T47D (cell line): ENCODE data around the gene KLF13.
A peak's percentile ranks its signal among the peaks of the same experiment; 100 is the strongest.

Source experiments
- DNase-seq, 2 experiments: peaks; one replicate each; pipeline versions ENCODE4 v3.0.0 to v3.0.0-alpha.2; 2011 to 2012; ENCODE audit warnings: low read depth in 1 of 2, low spot score in 1 of 2
- JUND ChIP-seq: IDR thresholded peaks from 2 replicates; pipeline ENCODE4 v1.6.1; 2012; ENCODE audit warnings: low read depth
- in situ Hi-C: cut with HindIII; loops from 2 replicates; pipeline ENCODE4 v1.10.0; 2016; ENCODE audit warnings: low sequenced_read_pairs, low pct_unique_long_range_greater_than_20kb

The KLF13 gene

DNA sequence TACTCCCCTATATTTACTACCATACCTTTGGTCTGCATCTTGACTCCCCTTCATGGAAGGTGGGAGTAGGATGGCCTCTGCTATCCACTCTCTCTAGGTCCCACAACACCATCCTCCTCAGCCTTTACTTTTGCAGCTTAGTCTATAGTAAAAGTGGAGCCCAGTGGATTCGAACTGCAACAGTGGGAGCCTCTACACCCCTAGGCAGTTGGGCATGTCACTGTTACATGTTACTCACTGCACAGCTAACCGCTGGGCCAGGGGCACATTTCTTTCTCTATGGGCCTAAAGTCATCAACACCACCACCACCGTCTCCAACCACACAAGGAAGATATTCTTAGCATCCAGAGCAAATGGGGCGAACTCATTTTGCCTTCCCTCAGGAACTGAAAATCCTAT lies 62.9 kb downstream of the KLF13 start:
- DNase-seq = no peak
- in situ Hi-C loops = no loop called here
- TF ChIP-seq JUND = no peak

DNA sequence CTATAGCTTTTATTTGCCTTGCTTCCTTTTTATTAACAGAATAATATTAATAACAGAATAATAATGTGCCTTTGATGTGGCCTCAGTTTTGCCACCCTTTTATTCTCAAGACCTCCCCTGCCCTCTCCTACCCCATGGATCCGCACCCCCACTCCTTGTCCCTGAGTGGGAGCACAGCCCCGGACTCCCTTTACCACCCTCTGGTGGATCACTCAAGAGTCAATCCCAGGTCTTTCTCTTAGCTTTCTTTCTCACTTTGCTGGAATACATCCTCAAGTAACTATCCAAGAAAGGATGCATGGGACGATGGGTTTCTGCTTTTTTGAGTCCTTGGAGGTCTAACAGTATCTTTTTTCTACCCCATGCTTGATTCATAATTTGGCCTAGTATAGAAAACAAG lies 63.4 kb downstream of the KLF13 start:
- no peak for DNase-seq
- no peak for TF ChIP-seq JUND
- in situ Hi-C loops = no loop called here

DNA sequence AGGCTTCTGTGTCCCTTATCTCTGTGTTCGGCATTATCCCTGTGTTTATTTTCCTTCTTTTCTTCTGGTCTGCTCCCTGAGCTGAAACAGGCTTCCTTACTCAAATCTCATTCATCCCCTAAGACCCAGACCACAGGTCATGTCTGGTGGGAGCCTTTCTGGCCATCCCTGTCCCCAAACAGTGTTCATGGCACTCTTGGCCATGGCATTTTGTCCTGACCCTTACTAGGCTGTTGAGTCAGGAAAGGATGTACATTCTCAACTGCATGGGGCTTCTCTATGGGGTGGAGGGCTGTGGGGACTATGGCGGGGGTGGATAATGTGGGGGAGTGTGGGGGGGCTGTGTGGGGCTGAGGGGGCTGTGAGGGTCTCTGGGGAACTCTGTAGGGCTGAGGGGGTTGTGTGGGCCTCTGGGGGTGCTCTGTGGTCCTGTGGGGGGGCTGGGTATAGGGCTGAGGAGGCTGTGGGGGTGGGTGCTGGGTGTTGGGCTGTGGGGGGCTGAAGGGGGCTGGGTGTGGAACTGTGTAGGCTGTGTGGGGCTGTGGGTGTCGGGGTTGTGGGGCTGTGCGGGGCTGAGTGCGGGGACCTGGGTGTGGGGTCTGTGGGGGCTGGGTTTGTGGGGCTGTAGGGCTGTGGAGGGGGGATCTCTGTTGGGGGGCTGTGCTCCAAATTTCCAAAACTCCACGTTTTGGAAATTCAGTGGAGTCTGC lies 64.3 kb downstream of the KLF13 start:
- no peak for TF ChIP-seq JUND
- no peak for DNase-seq
- in situ Hi-C loops = no loop called here

DNA sequence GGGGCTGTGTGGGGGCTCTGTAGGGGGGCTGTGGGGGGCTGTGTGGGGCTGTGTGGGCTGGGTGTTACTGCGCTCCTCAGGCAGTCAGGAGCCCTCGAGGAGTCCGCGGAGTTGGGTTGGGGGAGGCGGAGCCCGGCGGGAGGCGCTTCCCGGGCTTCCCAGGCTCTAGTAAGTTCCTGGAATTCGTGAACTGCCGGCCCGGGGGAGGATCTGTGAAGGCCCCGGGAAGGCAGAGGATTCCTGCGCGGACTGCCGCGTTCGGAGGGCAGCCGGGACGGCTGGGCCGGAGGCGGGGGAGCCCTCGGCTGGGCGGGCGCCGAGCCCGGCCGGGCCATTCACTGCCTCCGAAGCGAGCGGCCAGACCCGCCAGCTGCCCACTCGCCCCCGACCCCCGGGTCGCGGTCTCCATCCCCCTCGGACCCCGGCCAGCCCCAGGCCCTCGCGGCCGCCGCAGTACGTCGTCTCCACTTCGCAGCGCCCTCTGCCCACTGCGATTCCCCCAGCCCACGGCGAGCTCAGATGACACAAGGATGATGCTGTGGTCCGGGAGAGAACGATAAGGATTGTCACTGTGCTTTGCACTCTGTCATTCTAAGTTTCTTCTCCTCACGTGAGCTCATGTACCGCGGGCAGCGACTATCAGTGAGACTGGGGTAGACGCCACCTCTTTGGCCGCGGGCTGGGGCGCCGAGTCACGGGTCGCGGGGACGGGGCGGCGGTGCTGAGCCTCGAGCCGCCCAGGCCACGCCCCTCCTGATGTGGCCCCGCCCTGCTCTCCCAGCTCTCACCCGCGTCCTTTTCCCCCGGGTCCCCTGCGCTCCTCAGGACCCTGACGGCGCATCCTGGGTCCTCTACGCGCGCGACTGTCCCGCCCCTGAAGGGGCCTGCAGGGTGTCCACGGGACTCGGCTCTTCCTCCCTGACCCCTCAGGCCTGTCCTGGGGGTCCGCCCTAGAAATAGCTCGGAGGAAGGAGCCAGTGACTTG lies 65.3 kb downstream of the KLF13 start:
- in situ Hi-C loops = no loop called here
- peak in 1 of 2 experiments; percentile 32 for DNase-seq
- no peak for TF ChIP-seq JUND

DNA sequence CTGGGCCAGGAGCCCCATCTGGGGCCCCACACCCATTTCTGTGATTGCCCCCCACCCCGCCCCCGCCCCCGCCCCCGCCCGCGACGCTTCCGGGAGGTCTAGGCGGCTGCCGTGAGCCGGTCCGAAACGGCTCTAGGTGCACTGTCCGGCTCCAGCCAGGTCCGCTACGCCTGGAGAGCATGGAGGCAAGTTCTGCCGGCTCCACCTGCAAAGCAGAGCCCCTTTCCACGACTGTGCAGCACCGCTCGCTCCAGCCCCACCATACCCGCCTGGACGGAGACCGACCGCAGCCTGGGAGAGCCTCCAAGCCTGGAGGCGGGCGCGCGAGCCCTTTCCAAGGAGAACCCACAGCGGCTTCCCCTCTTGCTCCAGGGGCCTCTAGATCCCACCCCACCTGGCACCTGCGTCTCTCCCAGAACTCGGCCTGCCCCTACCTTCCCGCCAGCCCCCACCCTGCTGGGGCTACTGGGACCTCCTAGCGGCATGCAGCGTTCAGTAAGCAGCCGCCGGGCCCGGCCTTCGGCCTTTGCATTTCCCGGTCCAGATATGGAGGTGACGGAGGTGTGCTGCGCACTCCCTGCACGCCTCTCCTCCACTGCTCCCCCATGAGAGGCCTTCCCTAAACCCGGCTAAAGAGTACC lies 66.2 kb downstream of the KLF13 start:
- DNase-seq = no peak
- in situ Hi-C loops = no loop called here
- TF ChIP-seq JUND = no peak

DNA sequence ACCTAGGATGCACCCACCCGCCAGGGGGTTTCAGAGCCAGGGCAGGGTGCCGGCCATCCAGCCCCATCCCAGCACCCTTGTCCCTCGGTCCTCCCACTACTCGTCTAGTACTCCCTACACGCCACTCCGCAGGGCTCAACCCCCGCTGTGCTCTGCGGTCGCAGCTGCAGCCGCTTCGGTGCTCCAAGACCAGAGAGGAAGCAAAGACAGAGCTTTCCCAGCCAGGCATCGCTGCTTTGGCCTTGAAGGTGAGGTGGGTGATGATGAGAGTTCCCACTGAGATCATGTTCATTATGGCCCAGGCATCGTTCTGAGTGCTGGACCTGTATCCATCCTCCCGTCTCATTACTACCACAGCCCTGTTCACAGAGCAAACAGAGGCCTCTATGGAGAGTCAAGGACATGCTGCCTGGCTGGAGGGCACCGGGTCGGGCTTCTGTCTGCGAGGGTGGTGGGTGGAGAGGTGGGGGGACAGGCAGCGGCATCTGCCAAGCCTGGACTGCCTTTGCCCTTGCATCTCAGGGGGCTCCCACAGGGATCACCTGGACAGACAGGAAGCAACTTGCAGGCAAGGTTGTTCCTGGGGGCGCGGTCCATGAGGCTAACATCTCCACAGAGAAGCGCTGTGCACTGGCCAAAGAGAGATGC lies 66.9 kb downstream of the KLF13 start:
- in situ Hi-C loops = no loop called here
- DNase-seq = no peak
- TF ChIP-seq JUND = no peak

DNA sequence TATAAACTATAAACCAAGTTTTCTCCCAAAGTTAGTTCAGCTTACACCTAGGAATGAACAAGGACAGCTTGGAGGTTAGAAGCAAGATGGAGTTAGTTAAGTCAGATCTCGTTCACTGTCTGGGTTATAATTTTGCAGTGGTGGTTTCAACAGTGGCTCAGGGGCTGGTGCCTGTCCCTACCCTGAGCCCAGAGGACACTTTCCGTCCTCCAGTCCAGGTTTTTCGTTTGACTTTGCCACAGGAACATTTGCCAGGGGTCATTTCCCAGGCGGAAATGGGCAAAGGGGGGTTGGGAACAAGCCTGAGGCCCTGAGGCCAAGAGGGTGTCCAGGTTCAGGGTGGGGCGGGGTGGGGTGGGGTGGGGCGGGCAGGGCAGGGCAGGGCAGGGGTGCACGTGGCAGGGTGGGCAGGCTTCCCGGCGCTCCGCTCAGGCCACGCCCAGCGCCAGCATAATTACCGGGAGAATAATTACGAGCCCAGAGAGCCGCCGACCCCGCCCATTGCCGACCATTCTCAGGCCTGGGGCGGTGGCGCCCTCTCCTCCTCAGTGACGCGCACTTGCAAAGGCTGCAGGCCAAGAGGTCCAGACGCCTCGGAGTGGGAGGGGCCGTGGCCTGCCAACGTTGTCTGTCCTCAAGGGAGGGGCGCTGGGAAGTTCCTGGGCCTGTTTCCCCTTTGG lies 70.4 kb downstream of the KLF13 start:
- in situ Hi-C loops = no loop called here
- TF ChIP-seq JUND = no peak
- peak in 1 of 2 experiments; percentile 60 for DNase-seq

DNA sequence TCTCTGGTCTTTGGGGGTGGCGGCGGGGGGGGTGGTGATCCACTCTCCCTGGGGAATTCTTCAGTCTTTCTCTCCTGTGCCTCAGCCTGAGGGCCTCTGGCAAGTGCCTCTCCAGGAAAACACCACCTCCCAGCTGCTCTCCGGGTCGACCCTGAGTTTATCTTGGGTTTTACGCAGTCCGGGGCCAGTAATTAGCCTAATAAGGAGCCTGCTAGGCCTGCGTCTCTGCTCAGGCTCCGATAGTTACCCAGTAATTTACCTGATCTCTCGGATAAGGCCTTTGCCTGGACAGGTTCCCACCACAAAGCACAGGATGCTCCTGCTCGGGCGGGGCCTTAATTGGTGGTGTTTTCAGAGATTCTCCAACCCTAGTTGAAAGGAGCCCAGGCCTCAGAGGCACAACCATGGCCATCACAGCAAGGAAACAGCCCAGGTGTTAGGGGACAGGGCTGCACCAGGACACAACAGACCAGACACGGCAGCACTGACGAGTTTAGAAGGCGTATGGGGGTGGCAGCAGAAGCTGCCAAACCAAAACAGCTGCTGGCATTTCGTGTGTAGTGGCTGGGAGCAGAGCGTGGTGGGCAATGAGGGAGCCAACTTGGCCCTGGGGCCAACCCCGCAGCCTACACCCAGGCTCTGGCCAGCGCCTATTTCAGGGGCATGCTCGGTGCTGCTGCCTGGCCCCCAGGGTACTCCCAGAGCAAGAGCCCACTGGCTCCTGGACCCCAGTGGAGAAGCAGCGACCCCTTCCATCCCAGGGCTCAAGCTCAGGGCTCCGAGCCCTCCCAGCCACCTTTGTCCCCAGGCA lies 71.4 kb downstream of the KLF13 start:
- DNase-seq = no peak
- no peak for TF ChIP-seq JUND
- in situ Hi-C loops = no loop called here

DNA sequence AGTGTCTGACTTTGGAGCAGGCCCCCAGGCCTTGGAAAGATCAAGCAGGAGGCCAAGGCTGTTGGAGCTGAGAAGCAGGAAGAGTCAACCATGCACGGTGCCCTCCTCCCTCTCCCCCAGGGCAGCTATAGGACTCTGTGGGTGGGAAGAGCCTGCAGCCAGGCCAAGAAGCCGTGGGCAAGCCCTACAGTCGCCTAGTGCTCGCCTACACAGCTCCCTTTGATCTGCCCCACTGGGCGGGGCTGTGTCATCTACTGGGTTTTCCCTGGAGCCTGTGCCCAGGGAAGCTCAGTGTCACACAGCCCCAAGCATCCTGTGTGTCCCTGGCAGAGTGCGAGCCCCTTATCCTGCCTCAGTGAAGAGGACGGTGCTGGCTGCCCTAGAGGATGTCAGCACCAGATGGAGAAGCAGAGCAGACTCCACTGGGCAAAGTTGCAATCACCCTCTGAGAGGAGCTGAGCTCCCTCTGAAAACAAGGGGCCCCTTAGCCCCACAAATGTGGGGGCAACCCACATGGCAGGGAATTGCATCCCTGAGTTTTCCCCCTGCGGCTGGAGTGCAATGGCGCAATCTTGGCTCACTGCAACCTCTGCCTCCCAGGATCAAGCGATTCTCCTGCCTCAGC lies 72.2 kb downstream of the KLF13 start:
- in situ Hi-C loops = no loop called here
- DNase-seq = no peak
- no peak for TF ChIP-seq JUND

DNA sequence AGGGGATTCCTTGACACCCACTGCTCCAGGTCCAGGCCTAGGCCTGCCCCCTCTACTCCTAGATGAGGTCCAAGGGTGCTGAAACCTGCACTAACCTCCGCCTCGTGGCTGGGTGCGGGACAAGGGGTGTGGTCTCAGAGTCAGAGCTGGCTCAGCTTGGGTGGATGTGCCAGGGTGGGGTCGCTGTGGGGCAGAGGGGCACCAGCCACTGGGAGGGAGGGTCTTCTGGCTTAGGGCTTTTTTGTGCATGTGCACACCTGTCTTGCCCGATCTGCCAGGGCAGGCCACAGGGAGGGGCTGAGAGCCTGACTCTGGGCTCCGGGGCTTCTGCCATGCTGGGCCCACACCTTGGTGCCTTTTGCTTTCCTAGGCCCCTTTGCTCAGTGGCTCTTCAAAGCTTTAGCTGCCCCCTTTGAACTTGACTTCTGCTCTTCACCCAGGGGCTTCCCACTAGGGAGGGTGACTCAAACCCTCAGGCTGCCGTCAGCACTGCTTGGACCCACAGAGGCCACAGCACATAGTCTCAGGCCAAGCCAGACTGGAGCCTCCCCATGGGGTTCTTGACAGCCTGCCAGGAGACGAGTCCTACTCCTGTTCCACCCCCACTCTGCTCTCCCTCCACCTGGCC lies 73.0 kb downstream of the KLF13 start:
- no peak for TF ChIP-seq JUND
- in situ Hi-C loops = no loop called here
- DNase-seq = no peak
